HUDEP-2 (cell line): ENCODE results near the gene JMJD4.

Experiments used
- DNase-seq, 76 experiments: peaks; one replicate each; lab custom pipeline; 2025; ENCODE audit not compliant: unreplicated experiment in 76 of 76; lab: John Stamatoyannopoulos, UW

The JMJD4 gene

GRCh38 chr1:227753999-227754711 lies 19.1 kb upstream of the JMJD4 start:
- peak in 9 of 76 experiments; percentile 6 to 33 (median 13) for DNase-seq

- peak in 71 of 76 experiments; percentile 12 to 85 (median 59) for DNase-seq
Observed at GRCh38 chr1:227749916-227750710, 15.0 kb upstream of the JMJD4 start.

- peak in 1 of 76 experiments; percentile 18 for DNase-seq
Observed at GRCh38 chr1:227749225-227749624, 14.1 kb upstream of the JMJD4 start.

- DNase-seq, result peak in 71 of 76 experiments; percentile 15 to 86 (median 57)
Observed at GRCh38 chr1:227748496-227749182, 13.5 kb upstream of the JMJD4 start.

GRCh38 chr1:227747948-227748495 lies 12.9 kb upstream of the JMJD4 start:
- no peak for DNase-seq

- no peak for DNase-seq
Observed at GRCh38 chr1:227747382-227747781, 12.3 kb upstream of the JMJD4 start.

- DNase-seq, result no peak
Observed at GRCh38 chr1:227746676-227747075, 11.6 kb upstream of the JMJD4 start.

GRCh38 chr1:227745568-227746265 lies 10.6 kb upstream of the JMJD4 start:
- no peak for DNase-seq

GRCh38 chr1:227744668-227745067 lies 9.6 kb upstream of the JMJD4 start:
- no peak for DNase-seq

- no peak for DNase-seq
Observed at GRCh38 chr1:227742738-227743715, 7.9 kb upstream of the JMJD4 start.

GRCh38 chr1:227741166-227741870 lies 6.2 kb upstream of the JMJD4 start:
- no peak for DNase-seq

- DNase-seq, result no peak
Observed at GRCh38 chr1:227740401-227740960, 5.4 kb upstream of the JMJD4 start.

GRCh38 chr1:227739636-227740035 lies 4.5 kb upstream of the JMJD4 start:
- no peak for DNase-seq

GRCh38 chr1:227738820-227739219 lies 3.7 kb upstream of the JMJD4 start:
- DNase-seq, result no peak

- DNase-seq, result no peak
Observed at GRCh38 chr1:227736814-227737432, 1.8 kb upstream of the JMJD4 start.

- no peak for DNase-seq
Observed at GRCh38 chr1:227735539-227736285, 610 bp upstream of the JMJD4 start.

- DNase-seq, result no peak
Observed at GRCh38 chr1:227734546-227734855, 601 bp downstream of the JMJD4 start.
